Sigmoid colon (tissue), 4 donors: ENCODE measurements around the gene EDEM3.

ENCODE experiments used
- EP300 ChIP-seq, 4 donors: sonication (generic); formaldehyde crosslinking; IDR thresholded peaks; one replicate each; pipeline ENCODE4 v1.6.1; 2017; ENCODE audit warnings: antibody characterized with exemption in 4 of 4
- POLR2A ChIP-seq, 2 donors: fragments of 450-650 bp; IDR thresholded peaks; one replicate each; pipeline ENCODE4 v1.6.1; 2016; ENCODE audit warnings: antibody characterized with exemption in 2 of 2, mild to moderate bottlenecking in 2 of 2, moderate library complexity in 2 of 2
- POLR2AphosphoS5 ChIP-seq, 4 donors: sonication (generic); formaldehyde crosslinking; IDR thresholded peaks; one replicate each; pipeline ENCODE4 v1.6.1; 2017; ENCODE audit warnings: antibody characterized with exemption in 4 of 4
- TF ChIP-seq, protein P1 (sequence below), 4 experiments: fragments of 450-650 bp in 3 of 4; fragments of 200-600 bp in 1 of 4; IDR thresholded peaks; one replicate each; pipeline ENCODE4 v1.5.1; 2016 to 2019; ENCODE audit warnings: antibody characterized with exemption in 4 of 4, mild to moderate bottlenecking in 3 of 4, moderate library complexity in 2 of 4

DNA sequence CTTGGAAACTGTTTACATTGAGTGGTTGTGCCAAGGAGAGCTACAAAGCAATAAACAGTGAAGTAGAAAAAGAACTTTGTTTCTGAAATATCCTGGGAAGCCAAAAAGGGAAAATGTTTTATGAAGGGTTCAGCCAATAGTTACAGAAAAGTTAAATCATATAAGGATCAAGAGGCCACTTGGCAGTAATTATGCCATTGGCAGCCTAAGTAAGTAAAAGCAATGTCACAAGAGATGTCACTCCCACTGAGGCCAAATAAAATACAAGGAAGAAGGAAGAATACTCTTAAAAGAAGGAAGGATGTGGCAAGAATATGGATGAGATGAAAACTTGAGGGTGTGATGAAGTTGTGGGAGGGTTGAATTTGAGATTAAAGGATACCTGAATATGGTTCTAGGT lies 45.2 kb downstream of the EDEM3 start:
- TF ChIP-seq POLR2A (IDR thresholded peaks at IDR 0.05) (no peak), POLR2AphosphoS5 (IDR thresholded peaks at IDR 0.05) (no peak), EP300 (IDR thresholded peaks at IDR 0.05) (no peak)
- TF ChIP-seq, protein P1, sequence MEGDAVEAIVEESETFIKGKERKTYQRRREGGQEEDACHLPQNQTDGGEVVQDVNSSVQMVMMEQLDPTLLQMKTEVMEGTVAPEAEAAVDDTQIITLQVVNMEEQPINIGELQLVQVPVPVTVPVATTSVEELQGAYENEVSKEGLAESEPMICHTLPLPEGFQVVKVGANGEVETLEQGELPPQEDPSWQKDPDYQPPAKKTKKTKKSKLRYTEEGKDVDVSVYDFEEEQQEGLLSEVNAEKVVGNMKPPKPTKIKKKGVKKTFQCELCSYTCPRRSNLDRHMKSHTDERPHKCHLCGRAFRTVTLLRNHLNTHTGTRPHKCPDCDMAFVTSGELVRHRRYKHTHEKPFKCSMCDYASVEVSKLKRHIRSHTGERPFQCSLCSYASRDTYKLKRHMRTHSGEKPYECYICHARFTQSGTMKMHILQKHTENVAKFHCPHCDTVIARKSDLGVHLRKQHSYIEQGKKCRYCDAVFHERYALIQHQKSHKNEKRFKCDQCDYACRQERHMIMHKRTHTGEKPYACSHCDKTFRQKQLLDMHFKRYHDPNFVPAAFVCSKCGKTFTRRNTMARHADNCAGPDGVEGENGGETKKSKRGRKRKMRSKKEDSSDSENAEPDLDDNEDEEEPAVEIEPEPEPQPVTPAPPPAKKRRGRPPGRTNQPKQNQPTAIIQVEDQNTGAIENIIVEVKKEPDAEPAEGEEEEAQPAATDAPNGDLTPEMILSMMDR (IDR thresholded peaks at IDR 0.05): no peak
